H9 (cell line): ENCODE data around the gene NOXA1. TPM values are rescaled to one million over a fixed set of nuclear protein-coding genes. Genes with fewer than 3 reads are reported as not detected.

Experiments used
- DNase-seq: peaks from one replicate; pipeline ENCODE4 v3.0.0-alpha.2; 2017
- H2AFZ ChIP-seq: one replicate; pipeline ENCODE4 v1.6.1; 2013; ENCODE audit warnings: mild to moderate bottlenecking, low read length, control low read depth, moderate library complexity
- H2AK5ac ChIP-seq: 2 replicates; pipeline ENCODE4 v1.6.1; 2013; ENCODE audit warnings: low read length, control low read depth, mixed read lengths; ENCODE audit not compliant: insufficient read length
- H2BK120ac ChIP-seq: one replicate; pipeline ENCODE4 v1.6.1; 2013; ENCODE audit warnings: low read depth, mild to moderate bottlenecking, low read length, control low read depth, inconsistent platforms; ENCODE audit not compliant: poor library complexity, severe bottlenecking
- H2BK12ac ChIP-seq: 2 replicates; pipeline ENCODE4 v1.6.1; 2013; ENCODE audit warnings: low read length, control low read depth, mixed read lengths, low read depth; ENCODE audit not compliant: insufficient read length
- H2BK15ac ChIP-seq: 2 replicates; pipeline ENCODE4 v1.6.1; 2013; ENCODE audit warnings: low read depth, low read length, control low read depth
- H2BK20ac ChIP-seq: one replicate; pipeline ENCODE4 v1.6.1; 2013; ENCODE audit warnings: low read depth, mild to moderate bottlenecking, low read length, control low read depth, inconsistent platforms; ENCODE audit not compliant: poor library complexity, severe bottlenecking
- H2BK5ac ChIP-seq: 2 replicates; pipeline ENCODE4 v1.6.1; 2013; ENCODE audit warnings: low read length, control low read depth, mixed read lengths; ENCODE audit not compliant: insufficient read length
- H3K14ac ChIP-seq: 2 replicates; pipeline ENCODE4 v1.6.1; 2013; ENCODE audit warnings: low read length, control low read depth; ENCODE audit not compliant: insufficient read depth
- H3K18ac ChIP-seq: 2 replicates; pipeline ENCODE4 v1.6.1; 2013; ENCODE audit warnings: low read depth, mild to moderate bottlenecking, mixed read lengths, low read length, control low read depth; ENCODE audit not compliant: insufficient read length
- H3K23ac ChIP-seq: 2 replicates; pipeline ENCODE4 v1.6.1; 2013; ENCODE audit warnings: low read length, control low read depth, mixed read lengths, low read depth; ENCODE audit not compliant: insufficient read length
- H3K23me2 ChIP-seq: 2 replicates; pipeline ENCODE4 v1.6.1; 2013; ENCODE audit warnings: low read depth, mild to moderate bottlenecking, mixed read lengths, low read length, control low read depth; ENCODE audit not compliant: insufficient read length, poor library complexity, severe bottlenecking
- H3K27ac ChIP-seq: 2 replicates; pipeline ENCODE4 v1.5.1; 2013; ENCODE audit warnings: low read length, control low read depth, mixed read lengths, low read depth; ENCODE audit not compliant: insufficient read length
- H3K27me3 ChIP-seq: 2 replicates; pipeline ENCODE4 v1.6.1; 2013; ENCODE audit warnings: low read length, control low read depth, inconsistent platforms; ENCODE audit not compliant: insufficient read depth
- H3K4ac ChIP-seq: 2 replicates; pipeline ENCODE4 v1.6.1; 2013; ENCODE audit warnings: low read depth, mild to moderate bottlenecking, control low read depth, inconsistent platforms, low read length, moderate library complexity
- H3K4me1 ChIP-seq: 2 replicates; pipeline ENCODE4 v1.6.1; 2013; ENCODE audit warnings: low read length, control low read depth, inconsistent platforms; ENCODE audit not compliant: insufficient read depth
- H3K4me2 ChIP-seq: 2 replicates; pipeline ENCODE4 v1.6.1; 2013; ENCODE audit warnings: low read length, control low read depth, mixed read lengths; ENCODE audit not compliant: insufficient read length, insufficient read depth
- H3K56ac ChIP-seq: 2 replicates; pipeline ENCODE4 v1.6.1; 2013; ENCODE audit warnings: low read depth, mild to moderate bottlenecking, mixed read lengths, low read length, control low read depth; ENCODE audit not compliant: insufficient read length
- H3K79me1 ChIP-seq: 2 replicates; pipeline ENCODE4 v1.6.1; 2013; ENCODE audit warnings: low read depth, mild to moderate bottlenecking, moderate library complexity, low read length, control low read depth, inconsistent platforms; ENCODE audit not compliant: insufficient read depth, poor library complexity, severe bottlenecking
- H3K79me2 ChIP-seq: 2 replicates; pipeline ENCODE4 v1.6.1; 2013; ENCODE audit warnings: low read length, control low read depth, inconsistent platforms; ENCODE audit not compliant: insufficient read depth
- H3K9ac ChIP-seq: 2 replicates; pipeline ENCODE4 v1.6.1; 2013; ENCODE audit warnings: low read length, control low read depth, mixed read lengths; ENCODE audit not compliant: insufficient read length; ENCODE audit errors: extremely low read depth
- H3K9me3 ChIP-seq: one replicate; pipeline ENCODE4 v1.6.1; 2013; ENCODE audit warnings: low read depth, low read length, inconsistent platforms; ENCODE audit not compliant: control insufficient read depth
- H3T11ph ChIP-seq: one replicate; pipeline ENCODE4 v1.6.1; 2013; ENCODE audit warnings: mild to moderate bottlenecking, low read length, control low read depth, inconsistent platforms
- H4K20me1 ChIP-seq: one replicate; pipeline ENCODE4 v1.6.1; 2013; ENCODE audit not compliant: control insufficient read depth, insufficient read length, insufficient read depth
- H4K5ac ChIP-seq: 2 replicates; pipeline ENCODE4 v1.6.1; 2013; ENCODE audit warnings: low read depth, mild to moderate bottlenecking, mixed read lengths, low read length, control low read depth; ENCODE audit not compliant: insufficient read length
- H4K8ac ChIP-seq: replicated peaks from 2 replicates; pipeline ENCODE4 v1.6.1; 2013; ENCODE audit warnings: low read length, control low read depth, mixed read lengths, low read depth; ENCODE audit not compliant: insufficient read length
- H4K91ac ChIP-seq: 2 replicates; pipeline ENCODE4 v1.6.1; 2013; ENCODE audit warnings: low read depth, mild to moderate bottlenecking, moderate library complexity, mixed read lengths, low read length, control low read depth; ENCODE audit not compliant: insufficient read length
- H3K27ac Mint-ChIP-seq, 3 experiments: 2 replicates in 2 of 3; 3 replicates in 1 of 3; pipeline ENCODE4 v1.8.0; 2020 to 2021; ENCODE audit warnings: mixed read lengths in 3 of 3, mild to moderate bottlenecking in 1 of 3, moderate library complexity in 1 of 3
- H3K27me3 Mint-ChIP-seq: 2 replicates; pipeline ENCODE4 v1.8.0; 2021; ENCODE audit warnings: low read depth, mild to moderate bottlenecking, moderate library complexity, mixed read lengths
- H3K36me3 Mint-ChIP-seq, 3 experiments: 2 replicates in 2 of 3; 3 replicates in 1 of 3; pipeline ENCODE4 v1.8.0; 2020 to 2021; ENCODE audit warnings: low read depth in 3 of 3, mixed read lengths in 3 of 3; ENCODE audit not compliant: insufficient read depth in 1 of 3
- H3K4me1 Mint-ChIP-seq, 2 experiments: 2 replicates each; pipeline ENCODE4 v1.8.0; 2020; ENCODE audit warnings: mixed read lengths in 2 of 2
- H3K4me3 Mint-ChIP-seq, 2 experiments: 2 replicates in 1 of 2; 3 replicates in 1 of 2; pipeline ENCODE4 v1.8.0; 2020 to 2021; ENCODE audit warnings: mild to moderate bottlenecking in 2 of 2, mixed read lengths in 2 of 2, moderate library complexity in 1 of 2
- H3K9me3 Mint-ChIP-seq, 2 experiments: 2 replicates in 1 of 2; 3 replicates in 1 of 2; pipeline ENCODE4 v1.8.0; 2020; ENCODE audit warnings: mild to moderate bottlenecking in 2 of 2, mixed read lengths in 2 of 2, moderate library complexity in 1 of 2
- CTCF ChIP-seq: fragments of 200-600 bp; sonication (generic); conservative IDR thresholded peaks from 3 replicates; pipeline ENCODE4 v1.8.0; 2021; ENCODE audit warnings: antibody characterized with exemption, mild to moderate bottlenecking
- WGBS: extraction: QIAGEN DNeasy Blood & Tissue Kit; methylation state at CpG from one replicate; pipeline ENCODE4 v1.1.7; 2013; ENCODE audit warnings: missing lambda C conversion rate, low lambda C conversion rate, mixed read lengths; ENCODE audit not compliant: insufficient read length; ENCODE audit errors: extremely low coverage; 5-methylcytosine and 5-hydroxymethylcytosine counted together
- total RNA-seq: library from RNA; stranded (reverse); gene quantifications from 2 replicates; pipeline ENCODE4 v1.2.1, GENCODE V29; 2021

The NOXA1 gene
- total RNA-seq, 1 experiment from 2014 or later: 2.0 TPM

DNA sequence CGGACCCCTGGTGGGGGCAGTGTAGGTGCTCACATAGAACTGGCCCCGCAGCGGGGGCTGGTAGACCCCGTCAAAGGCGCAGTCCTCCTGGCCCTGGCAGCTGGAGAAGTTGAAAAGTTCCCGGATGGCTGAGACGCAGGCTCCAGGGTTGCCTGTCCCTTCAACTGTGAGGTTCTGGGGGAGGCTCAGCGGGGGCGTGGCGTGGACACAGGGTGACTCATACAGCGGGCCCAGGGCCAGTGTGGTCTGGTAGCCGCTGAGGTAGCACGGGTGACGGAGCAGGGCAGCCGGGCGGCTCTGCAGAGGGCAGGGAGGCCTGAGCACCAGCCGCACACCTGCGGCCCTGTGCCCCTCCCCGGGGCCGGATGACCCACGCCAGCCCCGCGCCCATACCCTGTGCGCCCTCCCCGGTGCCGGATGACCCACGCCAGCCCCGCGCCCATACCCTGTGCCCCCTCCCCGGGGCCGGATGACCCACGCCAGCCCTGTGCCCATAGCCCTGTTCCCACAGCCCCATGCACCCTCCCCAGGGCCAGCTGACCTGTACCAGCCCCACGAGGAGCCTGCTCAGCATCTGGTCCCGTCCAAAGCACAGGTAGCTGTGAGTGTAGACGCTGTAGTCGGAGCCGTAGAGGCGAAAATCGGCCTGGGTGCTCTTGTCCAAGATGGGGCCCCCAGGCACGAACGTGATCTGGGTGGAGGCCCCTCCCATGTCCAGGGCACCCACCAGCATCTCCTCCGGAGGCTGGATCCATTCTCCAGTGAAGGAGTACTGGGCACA lies 13.0 kb downstream of the NOXA1 start:
- H3K4me2 ChIP-seq: no peak overlapping the region
- no peak overlapping the region for H4K91ac ChIP-seq
- Mint-ChIP-seq H3K9me3 (no peaks in the 10 kb centered on the region), H3K27ac (no peak overlapping the region), H3K36me3 (no peaks in the 10 kb centered on the region), H3K4me1 (no peaks in the 10 kb centered on the region), H3K4me3 (no peak overlapping the region), H3K27me3 (peaks cover 3% of the 10 kb centered on the region; the same call in 1 of the 2 replicates)
- no peak overlapping the region for H2BK20ac ChIP-seq
- no peak overlapping the region for H2BK5ac ChIP-seq
- H3K27me3 ChIP-seq: no peaks in the 10 kb centered on the region
- no peak for DNase-seq
- H2BK120ac ChIP-seq: no peak overlapping the region
- H3K9me3 ChIP-seq: no peaks in the 10 kb centered on the region
- H3K18ac ChIP-seq: no peak overlapping the region
- no peak overlapping the region for H3K23ac ChIP-seq
- no peak overlapping the region for H2BK15ac ChIP-seq
- no peak overlapping the region for H2BK12ac ChIP-seq
- no peaks in the 10 kb centered on the region for H3K4me1 ChIP-seq
- no peaks in the 10 kb centered on the region for H4K20me1 ChIP-seq
- no peak overlapping the region for H3K14ac ChIP-seq
- H3K79me2 ChIP-seq: no peaks in the 10 kb centered on the region
- no peak overlapping the region for H4K8ac ChIP-seq
- H3T11ph ChIP-seq: no peak overlapping the region
- no peak overlapping the region for H3K56ac ChIP-seq
- no peak overlapping the region for H2AFZ ChIP-seq
- no peak overlapping the region for H3K9ac ChIP-seq
- no peak for TF ChIP-seq CTCF
- H3K23me2 ChIP-seq: no peaks in the 10 kb centered on the region
- no peak overlapping the region for H4K5ac ChIP-seq
- no peak overlapping the region for H3K4ac ChIP-seq
- no CpG with 5 or more reads among the region's 42 CpGs for WGBS
- H3K27ac ChIP-seq: no peak overlapping the region
- no peak overlapping the region for H2AK5ac ChIP-seq
- no peaks in the 10 kb centered on the region for H3K79me1 ChIP-seq
